Lower lobe of right lung (tissue), 2 donors: ENCODE measurements around the gene PRKN. TPM values are rescaled to one million over a fixed set of nuclear protein-coding genes. Genes with fewer than 3 reads are reported as not detected.

Source experiments
- ATAC-seq, 2 donors: fragments of 200-7000 bp; cut with Tn5 transposase; one replicate each; pipeline ENCODE4 v1.9.1; 2020 to 2022; ENCODE audit warnings: mild to moderate bottlenecking in 2 of 2, moderate library complexity in 2 of 2
- DNase-seq: peaks from one replicate; pipeline ENCODE4 v3.0.0-alpha.2; 2020
- H3K27ac ChIP-seq: fragments of 200-600 bp; one replicate; pipeline ENCODE4 v1.8.0; 2022
- H3K27me3 ChIP-seq: fragments of 200-600 bp; one replicate; pipeline ENCODE4 v1.8.0; 2022; ENCODE audit warnings: low read depth
- H3K36me3 ChIP-seq: fragments of 200-600 bp; one replicate; pipeline ENCODE4 v1.8.0; 2022; ENCODE audit warnings: mild to moderate bottlenecking
- H3K4me1 ChIP-seq: fragments of 200-600 bp; one replicate; pipeline ENCODE4 v1.8.0; 2022
- H3K4me3 ChIP-seq: fragments of 200-600 bp; one replicate; pipeline ENCODE4 v1.8.0; 2022; ENCODE audit warnings: mild to moderate bottlenecking
- H3K9me3 ChIP-seq: fragments of 200-600 bp; one replicate; pipeline ENCODE4 v1.8.0; 2022
- CTCF ChIP-seq: fragments of 200-600 bp; IDR thresholded peaks from one replicate; pipeline ENCODE4 v1.8.0; 2022; ENCODE audit warnings: antibody characterized with exemption, mild to moderate bottlenecking
- intact Hi-C: fragments of 100-400 bp; cut with DNase I; formaldehyde crosslinking; loops from one replicate; pipeline ENCODE4 v1.11.0; 2022
- total RNA-seq: library from RNA; stranded (reverse); fragmentation: NEBNext Ultra II Directional; extraction: Animal tissue kit (Norgen Biotek cat#: 25700); gene quantifications from one replicate; pipeline ENCODE4 v1.2.1, GENCODE V29; 2021
- donor health status: DM: no; HTN: yes; CAD: no; lungs with severe emphysema.

Gene PRKN
- total RNA-seq, 1 donor from 2014 or later = 6.1 TPM

GRCh38 chr6:161906571-161906970 lies 821.0 kb downstream of the PRKN start:
- H3K27me3 ChIP-seq = no peaks in the 10 kb centered on the region
- intact Hi-C loops = no loop called here
- DNase-seq (no peak), ATAC-seq (no peak)
- no peak for TF ChIP-seq CTCF
- H3K9me3 ChIP-seq = no peaks in the 10 kb centered on the region
- H3K36me3 ChIP-seq = no peaks in the 10 kb centered on the region
- H3K4me3 ChIP-seq = no peak overlapping the region
- no peaks in the 10 kb centered on the region for H3K4me1 ChIP-seq
- no peak overlapping the region for H3K27ac ChIP-seq

GRCh38 chr6:161903584-161904212 lies 823.9 kb downstream of the PRKN start:
- ATAC-seq = no peak
- TF ChIP-seq CTCF = no peak
- intact Hi-C loops = no loop called here
- no peak overlapping the region for H3K27ac ChIP-seq
- H3K27me3 ChIP-seq = no peaks in the 10 kb centered on the region
- DNase-seq = no peak
- no peak overlapping the region for H3K4me3 ChIP-seq
- H3K9me3 ChIP-seq = no peaks in the 10 kb centered on the region
- no peaks in the 10 kb centered on the region for H3K36me3 ChIP-seq
- no peaks in the 10 kb centered on the region for H3K4me1 ChIP-seq

GRCh38 chr6:161901740-161902426 lies 825.7 kb downstream of the PRKN start:
- no peak for DNase-seq
- no peaks in the 10 kb centered on the region for H3K36me3 ChIP-seq
- H3K4me1 ChIP-seq = no peaks in the 10 kb centered on the region
- TF ChIP-seq CTCF = no peak
- intact Hi-C loops = no loop called here
- no peak overlapping the region for H3K27ac ChIP-seq
- no peak for ATAC-seq
- no peaks in the 10 kb centered on the region for H3K9me3 ChIP-seq
- no peak overlapping the region for H3K4me3 ChIP-seq
- H3K27me3 ChIP-seq = no peaks in the 10 kb centered on the region

- no peak for TF ChIP-seq CTCF
- no peak for DNase-seq
- intact Hi-C loops = no loop called here
Measured at GRCh38 chr6:161894436-161894835, 833.1 kb downstream of the PRKN start.

GRCh38 chr6:161891542-161891941 lies 836.0 kb downstream of the PRKN start:
- TF ChIP-seq CTCF = no peak
- H3K9me3 ChIP-seq = no peaks in the 10 kb centered on the region
- no peaks in the 10 kb centered on the region for H3K27me3 ChIP-seq
- ATAC-seq (no peak), DNase-seq (no peak)
- H3K4me3 ChIP-seq = no peak overlapping the region
- intact Hi-C loops = no loop called here
- H3K4me1 ChIP-seq = no peaks in the 10 kb centered on the region
- H3K27ac ChIP-seq = no peak overlapping the region
- no peaks in the 10 kb centered on the region for H3K36me3 ChIP-seq

More at GRCh38 chr6:161894436-161894835, 833.1 kb downstream of the PRKN start:
- Histone ChIP-seq H3K4me3 (no peak overlapping the region), H3K9me3 (no peaks in the 10 kb centered on the region), H3K4me1 (no peaks in the 10 kb centered on the region), H3K27me3 (no peaks in the 10 kb centered on the region), H3K27ac (no peak overlapping the region), H3K36me3 (no peaks in the 10 kb centered on the region)
- ATAC-seq = no peak
